PC-9 (cell line): ENCODE measurements around the gene PGLYRP2. TPM values are rescaled to one million over a fixed set of nuclear protein-coding genes. Genes with fewer than 3 reads are reported as not detected.

Experiments
- BruUV-seq: library from RNA; stranded (reverse); fragments of 400-500 nt; replicated peaks from 2 replicates; lab custom pipeline; 2021; lab: Mats Ljungman, UMichigan
- CTCF ChIA-PET: fragments of 300-600 bp; sonication (Branson Sonifier 250); formaldehyde crosslinking; loops from one replicate; lab custom pipeline; 2022; ENCODE audit warnings: antibody characterized with exemption; lab: Charles Lee
- POLR2A ChIA-PET: fragments of 300-600 bp; sonication (Branson Sonifier 250); formaldehyde crosslinking; loops from one replicate; lab custom pipeline; 2022; ENCODE audit warnings: antibody characterized with exemption; ENCODE audit not compliant: unreplicated experiment; lab: Charles Lee
- DNase-seq, 2 experiments: peaks; one replicate each; pipeline versions ENCODE4 v3.0.0 to v3.0.0-alpha.2; 2015 to 2022; ENCODE audit warnings: mixed read lengths in 1 of 2
- H2AFZ ChIP-seq: fragments of 200-600 bp; sonication (generic); 2 replicates; pipeline ENCODE4 v1.8.1; 2017; ENCODE audit warnings: antibody characterized with exemption
- H3F3A ChIP-seq: fragments of 200-600 bp; sonication (generic); 2 replicates; pipeline ENCODE4 v1.8.1; 2017; ENCODE audit warnings: antibody characterized with exemption, mild to moderate bottlenecking, low read depth; ENCODE audit not compliant: insufficient read depth
- H3K27ac ChIP-seq: fragments of 200-600 bp; sonication (generic); 2 replicates; pipeline ENCODE4 v1.6.1; 2016; ENCODE audit warnings: mixed run types
- H3K27me3 ChIP-seq: fragments of 200-600 bp; sonication (generic); 2 replicates; pipeline ENCODE4 v1.6.1; 2016; ENCODE audit warnings: low read depth, mixed run types; ENCODE audit not compliant: insufficient read depth
- H3K36me3 ChIP-seq: fragments of 200-600 bp; sonication (generic); 2 replicates; pipeline ENCODE4 v1.6.1; 2016; ENCODE audit warnings: low read depth, mixed run types
- H3K4me1 ChIP-seq: fragments of 200-600 bp; sonication (generic); replicated peaks from 2 replicates; pipeline ENCODE4 v1.6.1; 2016; ENCODE audit warnings: mixed run types; ENCODE audit not compliant: insufficient read depth
- H3K4me2 ChIP-seq: fragments of 200-600 bp; sonication (generic); 2 replicates; pipeline ENCODE4 v1.6.1; 2017; ENCODE audit warnings: mixed run types
- H3K4me3 ChIP-seq: fragments of 200-600 bp; sonication (generic); 2 replicates; pipeline ENCODE4 v1.6.1; 2016; ENCODE audit warnings: mixed run types
- H3K79me2 ChIP-seq: fragments of 200-600 bp; sonication (generic); 2 replicates; pipeline ENCODE4 v1.6.1; 2017; ENCODE audit warnings: low read depth, mixed run types
- H3K9me2 ChIP-seq: fragments of 200-600 bp; sonication (generic); 2 replicates; pipeline ENCODE4 v1.8.1; 2017; ENCODE audit warnings: mild to moderate bottlenecking; ENCODE audit not compliant: insufficient read depth
- H3K9me3 ChIP-seq: fragments of 200-600 bp; sonication (generic); 2 replicates; pipeline ENCODE4 v1.8.1; 2016; ENCODE audit warnings: low read depth; ENCODE audit not compliant: insufficient read depth
- H4K20me1 ChIP-seq: fragments of 200-600 bp; sonication (generic); 2 replicates; pipeline ENCODE4 v1.8.1; 2017; ENCODE audit not compliant: insufficient read depth
- CTCF ChIP-seq: fragments of 200-600 bp; sonication (generic); conservative IDR thresholded peaks from 2 replicates; pipeline ENCODE4 v1.6.1; 2017; ENCODE audit warnings: mixed run types, antibody characterized with exemption, mild to moderate bottlenecking, moderate library complexity
- EZH2 ChIP-seq: fragments of 200-600 bp; sonication (generic); IDR thresholded peaks from 2 replicates; pipeline ENCODE4 v1.8.0; 2017; ENCODE audit warnings: antibody characterized with exemption, low read depth
- intact Hi-C: fragments of 100-400 bp; cut with micrococcal nuclease; formaldehyde crosslinking; loops from one replicate; pipeline ENCODE4 v1.10.0; 2022; ENCODE audit not compliant: unreplicated experiment
- total RNA-seq: library from RNA; stranded (reverse); gene quantifications from 2 replicates; pipeline ENCODE4 v1.2.3, GENCODE V29; 2021

Gene PGLYRP2
- total RNA-seq, 1 experiment from 2014 or later: not detected

GRCh38 chr19:15445807-15446376 lies 33.4 kb downstream of the PGLYRP2 start:
- no peaks in the 10 kb centered on the region for H3K27me3 ChIP-seq
- no peak overlapping the region for H2AFZ ChIP-seq
- H3K36me3 ChIP-seq: no peaks in the 10 kb centered on the region
- CTCF ChIA-PET: no interaction called here
- no peak overlapping the region for H3K4me3 ChIP-seq
- no peak overlapping the region for H3K4me2 ChIP-seq
- DNase-seq: no peak
- peaks cover 5% of the 10 kb centered on the region; the same call in 1 of the 2 replicates for H3K4me1 ChIP-seq
- H4K20me1 ChIP-seq: no peaks in the 10 kb centered on the region
- no peak overlapping the region for H3K27ac ChIP-seq
- BruUV-seq: no TSS peak
- H3K9me2 ChIP-seq: no peaks in the 10 kb centered on the region
- no peaks in the 10 kb centered on the region for H3K9me3 ChIP-seq
- no peak for TF ChIP-seq EZH2
- TF ChIP-seq CTCF: no peak
- peaks cover 30% of the 10 kb centered on the region for H3F3A ChIP-seq
- POLR2A ChIA-PET: no interaction called here
- intact Hi-C loops: no loop called here
- no peaks in the 10 kb centered on the region for H3K79me2 ChIP-seq

- POLR2A ChIA-PET: no interaction called here
- TF ChIP-seq EZH2: no peak
- no peak for TF ChIP-seq CTCF
- H3K36me3 ChIP-seq: no peaks in the 10 kb centered on the region
These were observed 34.1 kb downstream of the PGLYRP2 start for GRCh38 chr19:15445227-15445605.

GRCh38 chr19:15444505-15445226 lies 34.6 kb downstream of the PGLYRP2 start:
- peaks cover 5% of the 10 kb centered on the region; the same call in 1 of the 2 replicates for H3K4me1 ChIP-seq
- no TSS peak for BruUV-seq
- H4K20me1 ChIP-seq: no peaks in the 10 kb centered on the region
- H3K4me2 ChIP-seq: no peak overlapping the region
- no peak overlapping the region for H3K4me3 ChIP-seq
- TF ChIP-seq EZH2 (no peak), CTCF (no peak)
- H3K36me3 ChIP-seq: no peaks in the 10 kb centered on the region
- peak in 1 of 2 experiments; percentile 17 for DNase-seq
- no peak overlapping the region for H2AFZ ChIP-seq
- H3K27me3 ChIP-seq: no peaks in the 10 kb centered on the region
- no peaks in the 10 kb centered on the region for H3K9me2 ChIP-seq
- H3K27ac ChIP-seq: no peak overlapping the region
- ChIA-PET POLR2A (no interaction called here), CTCF (no interaction called here)
- peaks cover 21% of the 10 kb centered on the region for H3F3A ChIP-seq
- no peaks in the 10 kb centered on the region for H3K9me3 ChIP-seq
- intact Hi-C loops: no loop called here
- no peaks in the 10 kb centered on the region for H3K79me2 ChIP-seq

More at GRCh38 chr19:15445227-15445605, 34.1 kb downstream of the PGLYRP2 start:
- no peak overlapping the region for H3K27ac ChIP-seq
- H3K4me3 ChIP-seq: no peak overlapping the region
- peaks cover 23% of the 10 kb centered on the region for H3F3A ChIP-seq
- no TSS peak for BruUV-seq
- H3K79me2 ChIP-seq: no peaks in the 10 kb centered on the region
- H3K9me3 ChIP-seq: no peaks in the 10 kb centered on the region
- DNase-seq: no peak
- H3K4me2 ChIP-seq: no peak overlapping the region
- no peaks in the 10 kb centered on the region for H3K9me2 ChIP-seq
- intact Hi-C loops: no loop called here
- H3K4me1 ChIP-seq: peaks cover 5% of the 10 kb centered on the region; the same call in 1 of the 2 replicates
- H2AFZ ChIP-seq: no peak overlapping the region
- no peaks in the 10 kb centered on the region for H3K27me3 ChIP-seq
- CTCF ChIA-PET: no interaction called here
- H4K20me1 ChIP-seq: no peaks in the 10 kb centered on the region
